Right lung (tissue), 10 donors: ENCODE data around the gene CENPC. TPM values are rescaled to one million over a fixed set of nuclear protein-coding genes. Genes with fewer than 3 reads are reported as not detected.
A peak's percentile ranks its signal among the peaks of the same experiment; 100 is the strongest.

Experiments
- DNase-seq, 2 donors: peaks; one replicate each; pipeline ENCODE4 v3.0.0-alpha.2; 2013
- long read RNA-seq, 8 donors: transcript quantifications; one replicate each; lab custom pipeline, GENCODE V29; 2026
- polyA plus RNA-seq, 5 donors: library from polyadenylated mRNA; unstranded; fragments of 120-200 nt; gene quantifications; one replicate each; pipeline versions ENCODE4 v1.2.1 to v1.2.3, GENCODE V29; 2013; ENCODE audit warnings: inconsistent platforms in 1 of 5, low replicate concordance in 1 of 5; ENCODE audit not compliant: insufficient read length in 5 of 5, insufficient read depth in 1 of 5

Gene CENPC, protein sequence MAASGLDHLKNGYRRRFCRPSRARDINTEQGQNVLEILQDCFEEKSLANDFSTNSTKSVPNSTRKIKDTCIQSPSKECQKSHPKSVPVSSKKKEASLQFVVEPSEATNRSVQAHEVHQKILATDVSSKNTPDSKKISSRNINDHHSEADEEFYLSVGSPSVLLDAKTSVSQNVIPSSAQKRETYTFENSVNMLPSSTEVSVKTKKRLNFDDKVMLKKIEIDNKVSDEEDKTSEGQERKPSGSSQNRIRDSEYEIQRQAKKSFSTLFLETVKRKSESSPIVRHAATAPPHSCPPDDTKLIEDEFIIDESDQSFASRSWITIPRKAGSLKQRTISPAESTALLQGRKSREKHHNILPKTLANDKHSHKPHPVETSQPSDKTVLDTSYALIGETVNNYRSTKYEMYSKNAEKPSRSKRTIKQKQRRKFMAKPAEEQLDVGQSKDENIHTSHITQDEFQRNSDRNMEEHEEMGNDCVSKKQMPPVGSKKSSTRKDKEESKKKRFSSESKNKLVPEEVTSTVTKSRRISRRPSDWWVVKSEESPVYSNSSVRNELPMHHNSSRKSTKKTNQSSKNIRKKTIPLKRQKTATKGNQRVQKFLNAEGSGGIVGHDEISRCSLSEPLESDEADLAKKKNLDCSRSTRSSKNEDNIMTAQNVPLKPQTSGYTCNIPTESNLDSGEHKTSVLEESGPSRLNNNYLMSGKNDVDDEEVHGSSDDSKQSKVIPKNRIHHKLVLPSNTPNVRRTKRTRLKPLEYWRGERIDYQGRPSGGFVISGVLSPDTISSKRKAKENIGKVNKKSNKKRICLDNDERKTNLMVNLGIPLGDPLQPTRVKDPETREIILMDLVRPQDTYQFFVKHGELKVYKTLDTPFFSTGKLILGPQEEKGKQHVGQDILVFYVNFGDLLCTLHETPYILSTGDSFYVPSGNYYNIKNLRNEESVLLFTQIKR
- polyA plus RNA-seq = 10 to 100 TPM; 19.6 to 39.2 (median 37.7) TPM
- long read RNA-seq, donor 1, full-length matches to known transcripts = 7 of 7 reads
- long read RNA-seq, donor 1, partial matches to known transcripts = 0 of 7 reads
- long read RNA-seq, donor 1, other reads (novel, unspliced or antisense) = 0 of 7 reads
- long read RNA-seq, donor 2, full-length matches to known transcripts = 2 of 2 reads
- long read RNA-seq, donor 2, partial matches to known transcripts = 0 of 2 reads
- long read RNA-seq, donor 2, other reads (novel, unspliced or antisense) = 0 of 2 reads
- long read RNA-seq, donor 3 = 0 reads
- long read RNA-seq, donor 4, full-length matches to known transcripts = 1 of 1 reads
- long read RNA-seq, donor 4, partial matches to known transcripts = 0 of 1 reads
- long read RNA-seq, donor 4, other reads (novel, unspliced or antisense) = 0 of 1 reads
- long read RNA-seq, donor 5, full-length matches to known transcripts = 4 of 9 reads
- long read RNA-seq, donor 5, partial matches to known transcripts = 5 of 9 reads
- long read RNA-seq, donor 5, other reads (novel, unspliced or antisense) = 0 of 9 reads
- long read RNA-seq, donor 6, full-length matches to known transcripts = 2 of 37 reads
- long read RNA-seq, donor 6, partial matches to known transcripts = 35 of 37 reads
- long read RNA-seq, donor 6, other reads (novel, unspliced or antisense) = 0 of 37 reads
- long read RNA-seq, donor 7, full-length matches to known transcripts = 1 of 1 reads
- long read RNA-seq, donor 7, partial matches to known transcripts = 0 of 1 reads
- long read RNA-seq, donor 7, other reads (novel, unspliced or antisense) = 0 of 1 reads
- long read RNA-seq, donor 8 = 0 reads

DNA sequence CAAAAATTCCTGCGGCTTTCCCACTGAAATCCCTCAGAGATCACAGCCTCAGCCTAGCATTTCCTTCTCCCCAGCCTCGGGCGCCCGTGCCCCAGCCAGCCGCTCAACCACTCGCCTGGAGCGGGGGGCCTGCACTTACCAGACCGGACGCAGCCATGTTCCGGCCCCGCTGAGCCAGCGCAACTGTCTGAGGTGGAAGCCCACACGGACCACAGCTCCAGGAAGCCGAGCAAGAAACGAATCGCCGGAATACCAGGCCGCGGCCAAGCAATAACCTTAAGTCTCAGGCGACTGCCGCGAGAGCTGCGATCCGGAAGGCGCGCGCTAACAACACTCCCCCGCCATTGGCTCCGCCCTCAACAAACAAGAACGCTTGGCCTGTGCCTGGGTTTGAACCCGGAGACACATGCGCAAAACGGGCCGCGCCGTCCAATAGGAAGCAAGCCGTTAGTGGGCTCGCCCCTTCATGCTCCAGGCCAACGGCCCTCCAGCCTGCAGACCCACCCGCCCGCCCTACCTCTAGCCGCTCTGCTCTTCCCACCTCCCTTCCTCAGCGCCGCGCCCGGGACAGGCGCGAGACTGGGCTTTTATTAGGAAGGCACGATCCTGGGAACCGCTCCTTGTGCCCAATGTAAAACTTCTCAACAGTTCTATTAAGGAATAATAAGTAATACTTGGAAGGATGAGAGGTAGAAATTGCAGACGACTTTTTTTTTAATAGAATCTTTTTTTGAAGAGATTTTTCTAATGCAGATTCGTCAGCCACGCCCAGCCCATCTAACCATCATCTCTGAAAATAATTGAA, at the start of gene CENPC:
TSS of gene CENPC (minus strand) at position 305 of the 805 bp plus-strand sequence. CDS start at position 157, 148 bp downstream.
- DNase-seq = peak; percentile 94 to 95

DNA sequence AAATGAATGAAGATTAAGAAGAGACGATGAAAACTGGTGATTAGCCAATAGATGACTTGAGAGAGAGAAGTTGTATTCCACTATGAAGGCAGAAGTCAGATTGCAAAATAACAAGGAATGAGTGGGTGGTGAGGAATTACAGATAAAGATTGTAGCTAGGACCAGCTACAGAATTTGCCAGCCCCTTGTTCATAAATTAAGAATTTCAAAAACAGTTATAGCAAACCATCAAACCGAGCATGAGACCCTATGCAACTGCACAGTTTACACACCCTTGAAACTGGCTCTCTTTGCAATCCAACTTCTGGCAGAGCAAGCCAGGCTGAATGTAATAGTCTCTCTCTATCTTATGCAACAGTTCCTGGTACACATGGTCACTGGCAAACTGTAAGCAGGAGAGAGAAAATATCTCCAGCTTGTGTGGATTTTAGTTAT, 48.5 kb upstream of the CENPC start:
- DNase-seq = peak in 1 of 2 donors; percentile 1

DNA sequence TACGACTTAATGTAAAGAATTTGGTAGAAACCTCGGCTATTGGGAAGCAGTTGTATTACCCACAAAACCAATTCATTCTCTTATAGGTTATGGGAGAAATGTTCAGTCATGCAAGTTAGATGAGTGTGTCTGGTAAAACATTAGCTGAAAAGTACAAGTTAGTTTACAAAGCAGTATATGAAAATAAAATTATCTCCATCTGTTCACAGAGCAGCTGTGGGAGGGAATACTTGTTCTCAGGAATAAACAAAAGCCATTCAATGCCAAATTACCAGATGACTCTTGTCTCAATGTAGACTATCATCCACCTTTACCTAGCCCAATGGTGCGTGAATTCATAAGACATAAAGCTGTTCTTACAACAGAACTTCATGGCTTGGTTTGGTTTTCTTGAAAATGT, 41.9 kb upstream of the CENPC start:
- no peak for DNase-seq

DNA sequence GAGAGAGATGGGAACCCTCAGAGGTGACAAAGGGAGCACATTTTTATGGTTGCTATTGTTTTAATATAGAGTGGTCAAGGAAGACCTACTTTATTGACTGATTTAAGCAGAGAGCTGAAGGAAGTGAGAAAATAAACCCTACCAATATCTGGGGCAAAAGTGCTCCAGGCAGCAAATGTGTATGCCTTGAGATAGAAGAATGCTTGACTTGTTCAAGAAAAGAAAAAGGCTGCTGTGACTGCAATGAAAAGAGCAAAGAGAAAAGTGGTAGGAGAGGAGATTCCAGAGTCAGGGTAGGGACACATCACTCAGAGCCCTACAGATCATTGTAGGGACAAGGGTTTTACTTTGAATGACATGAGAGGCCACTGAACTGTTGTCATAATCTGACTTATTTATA, 39.2 kb upstream of the CENPC start:
- no peak for DNase-seq

DNA sequence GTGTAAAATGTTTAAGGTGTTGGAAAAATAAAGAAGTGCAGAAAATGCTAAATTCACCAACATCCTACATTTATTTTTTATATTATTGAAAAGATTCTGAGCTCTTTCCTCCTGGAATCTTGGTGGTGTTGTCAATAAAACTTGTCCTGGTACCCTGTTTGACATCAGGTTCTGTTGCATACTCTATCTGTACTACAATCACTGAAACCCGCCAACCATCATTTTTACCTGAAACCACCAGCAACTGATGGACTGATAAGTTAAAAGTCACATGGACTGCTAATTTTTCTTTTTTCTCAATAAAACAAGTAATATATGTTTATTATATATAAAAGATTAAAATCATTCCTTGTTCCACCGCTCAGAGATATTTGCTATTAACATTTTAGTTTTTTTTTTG, 36.6 kb upstream of the CENPC start:
- no peak for DNase-seq

DNA sequence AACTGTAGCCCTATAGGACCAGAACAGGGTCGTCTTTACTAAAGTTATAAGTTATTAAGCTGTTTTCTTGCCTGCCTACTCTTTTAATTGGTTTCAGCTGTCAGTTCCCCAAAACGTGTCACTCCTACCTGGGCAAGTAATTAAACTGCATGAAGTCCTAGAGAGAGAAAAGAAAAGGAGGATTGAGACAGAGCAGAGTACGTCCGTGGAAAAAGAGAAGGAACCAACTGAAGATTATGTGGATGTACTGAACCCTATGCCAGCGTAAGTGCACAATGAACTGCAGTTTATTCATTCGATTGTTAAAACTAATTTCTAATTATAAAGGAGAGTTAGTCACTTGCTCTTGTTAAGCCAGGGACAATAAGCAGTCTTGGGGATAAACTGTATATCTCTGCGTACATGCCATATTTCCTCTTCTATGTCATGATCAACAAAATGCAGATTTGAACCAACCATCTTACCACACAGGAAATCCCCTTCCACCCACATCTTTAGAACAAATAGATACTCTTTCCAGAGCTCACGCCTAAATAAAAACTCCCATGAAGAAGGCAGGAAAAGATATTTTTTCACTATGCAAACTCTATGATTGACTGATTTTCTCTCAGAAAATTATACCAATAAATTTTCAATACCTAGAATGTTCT, 36.0 kb upstream of the CENPC start:
- DNase-seq = no peak

DNA sequence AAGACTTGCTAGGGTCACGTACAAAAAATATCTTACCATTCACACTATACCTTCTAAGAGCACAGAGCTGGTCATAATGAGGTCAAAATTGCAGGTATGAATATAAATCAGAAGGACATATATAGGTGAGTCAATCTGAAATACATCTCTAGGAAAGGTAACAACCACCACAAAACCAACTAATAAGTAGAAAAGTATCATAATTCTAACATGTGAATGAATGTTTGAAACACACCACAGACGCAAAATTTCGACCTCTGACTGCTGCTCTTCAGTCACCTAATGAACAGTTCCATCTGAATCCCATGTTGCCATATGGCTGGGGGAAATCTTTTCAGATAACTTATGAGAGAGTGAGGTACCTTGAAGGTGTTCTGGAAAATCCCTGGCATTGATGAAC, 35.3 kb upstream of the CENPC start:
- no peak for DNase-seq

DNA sequence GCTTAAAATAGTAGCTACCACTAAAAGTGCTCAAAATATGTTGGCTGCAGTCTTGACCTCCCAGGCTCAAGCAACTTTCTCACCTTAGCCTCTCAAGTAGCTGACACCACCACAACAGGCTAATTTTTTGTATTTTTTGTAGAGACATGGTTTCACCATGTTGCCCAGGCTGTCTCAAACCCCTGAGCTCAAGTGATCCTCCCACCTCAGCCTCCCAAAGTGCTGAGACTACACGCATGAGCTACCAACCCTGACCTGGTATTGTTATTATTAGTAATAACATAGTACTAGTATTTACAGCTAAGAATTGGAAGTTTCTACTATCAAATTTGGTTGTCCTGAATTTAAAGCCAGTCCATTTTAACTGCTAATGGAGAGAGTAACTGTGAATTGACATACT, 31.2 kb upstream of the CENPC start:
- no peak for DNase-seq

DNA sequence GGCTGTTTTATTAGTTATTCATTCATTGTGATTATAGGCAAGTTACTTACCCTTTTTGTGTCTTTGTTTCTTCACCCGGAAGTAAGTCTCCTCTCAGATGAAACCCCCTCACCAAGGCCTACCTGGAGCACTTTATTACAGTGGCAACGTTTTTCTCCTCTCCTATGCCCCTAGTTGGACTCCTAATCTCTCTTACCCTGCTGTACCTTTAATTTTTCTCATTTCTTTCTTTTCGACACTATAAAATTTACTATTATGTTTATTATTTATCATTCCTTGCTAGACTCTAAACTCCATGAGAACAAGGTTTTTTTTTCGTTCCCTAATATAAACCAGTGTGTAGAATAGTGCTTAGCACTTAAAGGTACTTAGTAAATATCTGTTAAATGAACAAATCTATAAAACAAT, 30.8 kb upstream of the CENPC start:
- no peak for DNase-seq

DNA sequence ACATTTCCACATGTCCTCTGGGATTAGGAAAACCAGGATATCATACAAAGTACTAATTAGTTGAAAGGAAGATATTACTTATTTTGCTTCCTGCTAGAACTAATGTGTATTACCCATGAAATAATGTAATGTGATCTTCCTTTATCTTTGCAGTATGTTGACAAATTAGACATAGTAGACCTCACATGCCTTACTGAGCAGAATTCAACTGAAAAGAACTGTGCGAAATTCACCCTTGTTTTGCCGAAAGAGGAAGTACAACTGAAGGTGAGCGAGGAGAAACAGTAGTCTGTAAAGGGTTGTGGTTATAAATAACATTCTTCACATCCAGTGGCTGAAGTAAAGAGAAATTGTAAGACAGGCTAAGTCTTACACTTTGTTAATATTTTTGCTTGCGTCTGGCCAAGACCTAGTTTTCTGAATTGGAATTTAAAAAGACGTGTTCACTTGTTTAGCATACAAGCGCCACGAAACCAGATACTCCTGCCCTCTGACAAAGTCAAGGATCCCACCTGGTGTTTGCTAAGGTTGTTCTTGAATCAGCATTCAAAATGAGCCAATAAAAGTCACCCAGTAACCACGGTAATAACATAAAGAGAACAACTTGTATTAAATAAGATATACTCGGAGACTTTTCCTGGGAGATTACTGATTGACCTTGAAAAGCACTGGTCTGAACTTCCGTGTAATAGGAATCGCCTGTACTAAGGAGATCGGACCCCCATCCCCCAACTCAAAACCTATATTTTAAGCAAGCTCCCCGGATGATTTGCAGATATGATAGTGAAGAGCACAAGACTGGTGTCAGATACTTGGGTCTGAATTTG, 30.1 kb upstream of the CENPC start:
- DNase-seq = no peak

DNA sequence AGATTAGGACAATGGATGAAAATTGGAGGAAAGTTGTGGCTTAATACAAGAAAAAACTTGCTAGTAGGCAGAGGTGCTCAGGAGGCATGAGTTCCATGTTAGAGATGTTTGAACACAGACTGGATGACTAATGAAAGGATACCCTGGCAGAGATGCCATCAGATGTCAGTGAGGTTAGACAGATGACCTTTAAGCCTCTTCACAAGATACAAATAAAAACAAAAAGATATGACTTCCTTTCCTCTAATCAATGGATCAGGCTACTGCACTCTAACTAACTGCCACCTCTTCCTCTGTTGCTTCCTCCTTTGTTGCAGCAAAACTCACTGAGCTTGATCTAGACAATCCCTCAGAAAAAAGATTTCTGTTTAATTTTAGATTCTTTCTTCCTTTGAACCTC, 27.9 kb upstream of the CENPC start:
- no peak for DNase-seq

DNA sequence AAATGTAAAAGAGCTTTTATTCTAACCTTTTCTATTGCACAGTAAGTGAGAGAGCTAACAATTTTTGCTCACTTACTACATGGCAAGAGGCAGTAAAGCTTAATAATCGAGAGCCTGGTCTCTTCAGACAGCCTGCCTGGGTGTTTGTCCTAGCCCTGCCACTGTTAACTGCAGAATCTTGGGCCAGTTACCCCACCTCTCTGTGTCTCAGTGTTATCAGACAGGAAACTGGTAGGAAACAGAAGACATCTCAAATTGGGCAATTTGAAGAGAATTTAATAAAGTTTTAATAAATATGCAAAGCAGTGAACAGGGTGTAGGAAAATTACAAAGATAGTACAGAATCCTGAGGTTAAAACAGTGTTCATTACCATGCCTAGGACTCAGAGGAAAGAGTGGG, 26.7 kb upstream of the CENPC start:
- no peak for DNase-seq

DNA sequence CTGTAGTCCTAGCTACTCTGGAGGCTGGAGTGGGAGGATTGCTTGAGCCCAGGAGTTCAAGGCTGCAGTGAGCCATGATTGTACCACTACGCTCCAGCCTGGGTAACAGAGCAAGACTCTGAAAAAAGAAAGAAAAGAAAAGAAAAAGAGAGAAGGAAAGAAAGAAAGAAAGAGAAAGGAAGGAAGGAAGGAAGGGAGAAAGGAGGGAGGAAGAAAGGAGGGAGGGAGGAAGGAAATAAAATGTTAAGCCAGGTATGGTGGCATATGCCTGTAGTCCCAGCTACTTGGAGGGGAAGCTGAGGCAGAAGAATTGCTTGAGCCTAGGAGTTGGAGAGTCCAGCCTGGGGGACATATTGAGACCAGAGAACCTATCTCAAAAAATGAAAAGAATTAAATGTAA, 25.2 kb upstream of the CENPC start:
- DNase-seq = no peak

DNA sequence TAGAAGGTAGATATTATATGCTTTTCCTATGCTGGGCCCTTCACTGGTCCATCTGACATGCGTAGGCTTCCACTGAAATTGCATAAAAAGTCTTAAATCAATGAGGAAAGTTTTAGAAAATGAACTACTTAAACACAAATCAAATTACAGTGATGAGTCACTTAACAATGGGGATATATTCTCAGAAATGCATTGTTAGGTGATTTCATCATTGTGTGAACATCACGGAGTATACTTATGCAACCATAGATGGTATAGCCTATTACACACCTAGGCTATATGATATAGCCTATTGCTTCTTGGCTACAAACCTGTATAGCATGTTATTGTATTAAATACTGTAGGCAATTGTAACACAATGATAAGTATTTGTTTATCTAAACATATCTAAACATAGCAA, 23.5 kb upstream of the CENPC start:
- no peak for DNase-seq

DNA sequence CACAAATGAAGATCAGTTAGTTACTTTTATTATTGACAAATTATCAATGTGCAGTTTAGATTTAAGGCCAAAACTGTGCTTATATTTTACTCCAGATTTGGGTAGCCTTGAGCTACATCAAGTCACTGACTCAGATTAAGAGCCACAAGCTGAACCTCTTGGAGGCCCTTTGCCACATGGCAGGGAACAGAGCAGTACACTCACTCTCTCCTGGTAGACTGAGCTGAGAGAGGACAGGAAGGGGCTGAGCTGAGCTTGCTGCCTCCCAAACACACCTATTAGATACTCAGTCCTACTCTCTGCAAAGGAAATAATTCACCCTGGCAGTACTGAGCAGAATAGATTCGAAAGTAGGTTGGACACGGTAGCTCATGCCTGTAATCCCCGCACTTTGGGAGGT, 21.0 kb upstream of the CENPC start:
- DNase-seq = no peak

DNA sequence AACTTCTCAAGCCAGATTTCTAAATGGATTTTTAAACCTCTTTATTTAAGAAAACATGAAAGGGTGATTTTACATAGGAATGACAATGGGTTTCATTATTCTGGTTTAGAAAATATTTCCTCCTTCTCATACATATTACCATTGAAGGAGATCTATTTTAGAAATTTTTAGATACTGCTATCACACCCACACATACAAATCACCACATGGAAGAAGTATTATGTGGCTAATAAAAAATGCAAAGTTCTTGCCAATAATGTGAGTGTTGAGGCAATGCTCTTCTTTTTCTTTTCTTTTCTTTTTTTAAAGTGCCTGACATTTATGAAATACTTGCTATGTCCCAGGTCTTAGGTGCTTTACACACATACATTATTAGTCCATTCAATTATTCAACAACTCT, 20.0 kb upstream of the CENPC start:
- DNase-seq = no peak

DNA sequence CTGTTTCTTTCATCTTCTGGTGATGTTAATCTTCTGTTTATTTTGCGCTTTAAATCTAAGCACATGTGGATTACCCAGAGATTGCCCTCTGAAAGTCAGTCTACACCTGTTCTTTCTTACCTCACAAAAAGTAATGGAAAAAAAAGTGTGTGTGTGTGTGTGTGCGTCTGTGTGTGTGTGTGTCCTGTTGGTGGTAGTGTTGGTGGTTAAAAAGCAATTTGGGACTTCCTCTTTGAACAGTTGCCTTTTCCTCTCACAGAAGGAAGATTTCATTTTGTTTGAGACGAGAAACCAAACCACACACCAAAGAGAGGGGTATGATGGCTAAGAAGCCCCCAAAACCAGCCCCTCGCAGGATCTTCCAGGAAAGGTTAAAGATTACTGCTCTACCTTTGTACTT, 13.2 kb upstream of the CENPC start, which contains the start of gene STAP1:
TSS of gene STAP1 (plus strand) at position 235 of the 400 bp plus-strand sequence. CDS start at position 318, 83 bp downstream.
- no peak for DNase-seq

DNA sequence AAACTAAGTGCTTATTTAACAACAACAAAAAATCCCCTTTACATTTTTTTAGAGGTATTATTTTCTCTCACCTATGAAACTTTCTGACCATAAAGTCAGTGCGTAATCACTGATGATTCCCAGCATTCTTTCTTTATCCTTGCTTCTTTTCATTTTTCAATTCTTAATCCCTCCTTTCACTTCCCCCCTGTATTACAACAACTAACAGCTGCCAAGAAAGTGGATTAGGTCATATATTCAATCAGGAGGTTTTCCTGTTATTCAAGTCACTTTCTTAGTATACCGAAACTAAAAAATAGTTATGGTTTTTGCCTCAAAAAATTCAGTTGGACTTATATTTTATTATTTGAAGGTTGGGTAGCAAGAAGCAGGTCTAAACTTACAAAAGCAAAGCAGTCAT, 11.1 kb upstream of the CENPC start:
- DNase-seq = no peak
